ENCODE data around the gene TMEM126A.
"Not testable (repeated sequence)": the region's sequence is repeated elsewhere in the genome, so short reads cannot be mapped to it uniquely, and the experiment has no call there.

The TMEM126A gene

GRCh38 chr11:85658180-85658579 lies 10.4 kb downstream of the TMEM126A start:
- DNase-seq (ENCODE audit: low read depth), result no peak

- DNase-seq (ENCODE audit: low read depth), result no peak
Observed at GRCh38 chr11:85661972-85662664, 14.4 kb downstream of the TMEM126A start.

GRCh38 chr11:85663080-85663752 lies 15.4 kb downstream of the TMEM126A start:
- no peak for DNase-seq (ENCODE audit: low read depth)

- DNase-seq (ENCODE audit: low read depth), result peak; percentile 88
Observed at GRCh38 chr11:85663753-85664614, 16.2 kb downstream of the TMEM126A start.

- DNase-seq (ENCODE audit: low read depth), result peak; percentile 85
Observed at GRCh38 chr11:85664615-85665481, 17.1 kb downstream of the TMEM126A start, which contains the start of gene CREBZF. Gene CREBZF (minus strand): TSS chr11:85665129. CDS start chr11:85664875, 254 bp downstream.

GRCh38 chr11:85665733-85666132 lies 18.0 kb downstream of the TMEM126A start:
- DNase-seq (ENCODE audit: low read depth), result no peak

- DNase-seq (ENCODE audit: low read depth), result no peak
Observed at GRCh38 chr11:85666687-85667086, 18.9 kb downstream of the TMEM126A start.

- DNase-seq (ENCODE audit: low read depth), result no peak
Observed at GRCh38 chr11:85668157-85668556, 20.4 kb downstream of the TMEM126A start.

GRCh38 chr11:85670949-85671663 lies 23.3 kb downstream of the TMEM126A start:
- not testable (repeated sequence) for DNase-seq (ENCODE audit: low read depth)

GRCh38 chr11:85672105-85672902 lies 24.5 kb downstream of the TMEM126A start:
- no peak for DNase-seq (ENCODE audit: low read depth)

- no peak for DNase-seq (ENCODE audit: low read depth)
Observed at GRCh38 chr11:85673393-85673792, 25.6 kb downstream of the TMEM126A start.

GRCh38 chr11:85679576-85679975 lies 31.8 kb downstream of the TMEM126A start:
- DNase-seq (ENCODE audit: low read depth), result no peak

- DNase-seq (ENCODE audit: low read depth), result no peak
Observed at GRCh38 chr11:85680897-85681296, 33.1 kb downstream of the TMEM126A start.

GRCh38 chr11:85682330-85683305 lies 34.9 kb downstream of the TMEM126A start:
- peak; percentile 19 for DNase-seq (ENCODE audit: low read depth)

- DNase-seq (ENCODE audit: low read depth), result no peak
Observed at GRCh38 chr11:85685125-85685819, 37.5 kb downstream of the TMEM126A start.

GRCh38 chr11:85685820-85686459 lies 38.2 kb downstream of the TMEM126A start, which contains the start of gene CCDC89:
Gene CCDC89 (minus strand): TSS chr11:85686195. CDS start chr11:85686130, 65 bp downstream.
- no peak for DNase-seq (ENCODE audit: low read depth)

- DNase-seq (ENCODE audit: low read depth), result no peak
Observed at GRCh38 chr11:85694385-85694980, 46.7 kb downstream of the TMEM126A start.

Data from T follicular helper cell (primary cell).